Stimulated activated CD4-positive, alpha-beta T cell treated with anti-CD3 and anti-CD28 coated beads, Interleukin-1b, Interleukin-23, amount 100 ng/mL, for 48 hours (primary cell): ENCODE data around the gene AQP10.
"Not testable (repeated sequence)": the region's sequence is repeated elsewhere in the genome, so short reads cannot be mapped to it uniquely, and the experiment has no call there.

ENCODE experiments used
- DNase-seq: peaks from one replicate; pipeline ENCODE4 v3.0.0-alpha.2; 2020

The AQP10 gene, protein sequence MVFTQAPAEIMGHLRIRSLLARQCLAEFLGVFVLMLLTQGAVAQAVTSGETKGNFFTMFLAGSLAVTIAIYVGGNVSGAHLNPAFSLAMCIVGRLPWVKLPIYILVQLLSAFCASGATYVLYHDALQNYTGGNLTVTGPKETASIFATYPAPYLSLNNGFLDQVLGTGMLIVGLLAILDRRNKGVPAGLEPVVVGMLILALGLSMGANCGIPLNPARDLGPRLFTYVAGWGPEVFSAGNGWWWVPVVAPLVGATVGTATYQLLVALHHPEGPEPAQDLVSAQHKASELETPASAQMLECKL

DNA sequence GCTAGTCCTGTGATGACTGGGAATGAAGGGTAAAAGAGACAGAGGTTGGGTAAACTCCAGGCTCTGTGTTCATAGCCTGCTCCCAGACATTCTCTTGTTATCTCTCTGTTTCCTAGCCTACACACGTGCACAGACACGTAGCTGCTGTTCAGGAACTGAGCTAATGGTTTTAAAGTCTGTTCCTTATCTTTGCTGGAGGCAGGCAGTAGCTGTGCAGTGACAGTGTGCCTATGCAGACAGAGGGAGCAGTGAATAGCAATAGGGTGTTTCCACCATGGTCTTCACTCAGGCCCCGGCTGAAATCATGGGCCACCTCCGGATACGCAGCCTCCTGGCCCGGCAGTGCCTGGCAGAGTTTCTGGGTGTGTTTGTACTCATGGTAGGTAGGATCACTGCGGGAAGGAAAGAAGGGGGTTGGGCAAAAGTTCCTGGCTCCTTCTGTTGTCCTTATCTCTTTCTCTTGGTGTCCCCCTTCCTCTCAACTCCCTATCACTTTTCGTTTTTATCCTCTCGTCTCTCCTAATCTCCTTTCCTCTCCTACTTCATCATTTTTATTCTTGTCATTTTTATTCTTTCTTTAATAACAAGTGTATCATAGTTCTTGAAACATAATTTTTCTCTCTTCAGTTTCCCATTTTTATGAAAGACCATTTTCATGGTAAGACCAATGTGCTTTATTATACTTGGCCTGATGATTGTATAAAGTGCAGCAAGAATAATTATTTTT lies at the start of gene AQP10:
AQP10 (plus strand) TSS at position 212 of the 727 bp plus-strand sequence; CDS start at position 275, 63 bp downstream.
- DNase-seq, result no peak

DNA sequence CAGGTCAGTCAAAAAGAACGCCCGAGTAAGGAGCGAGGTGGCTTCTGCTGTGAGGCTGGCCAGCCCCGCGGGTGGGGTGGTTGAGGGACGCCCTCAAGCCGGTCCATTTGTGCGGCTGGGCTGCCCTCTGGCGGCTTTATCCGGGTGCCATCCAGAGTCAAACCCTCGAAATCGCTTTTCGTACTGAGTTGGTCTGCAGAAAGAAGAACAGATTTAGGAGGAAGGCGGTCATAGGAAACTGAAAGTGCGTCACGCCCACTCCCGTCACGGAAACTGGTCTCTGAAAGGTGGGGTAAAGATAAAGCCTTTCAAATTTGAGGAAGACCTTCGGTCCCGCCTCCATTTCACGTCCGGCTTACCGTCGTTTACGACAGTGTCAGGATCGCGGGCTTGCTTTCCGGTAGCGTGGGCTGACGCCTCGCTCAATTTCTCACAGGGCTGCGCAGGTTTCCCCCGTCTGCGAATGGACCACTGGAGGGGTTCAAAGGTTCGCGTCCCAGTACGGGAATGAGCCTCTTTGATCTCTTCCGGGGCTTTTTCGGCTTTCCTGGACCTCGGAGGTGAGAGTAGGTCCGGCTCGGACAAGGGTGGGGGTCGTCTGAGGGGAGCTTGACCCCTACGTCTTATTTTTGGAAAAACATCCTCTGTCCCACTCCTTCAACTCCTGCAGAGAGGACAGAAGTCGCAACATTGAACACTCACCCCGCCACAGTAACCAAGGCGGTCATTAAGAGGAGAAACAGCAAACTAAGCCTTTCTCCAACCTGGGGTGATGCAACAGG lies 48.5 kb upstream of the AQP10 start, which contains the start of gene HAX1:
HAX1 (plus strand) TSS at position 413 of the 782 bp plus-strand sequence; CDS start at position 508, 95 bp downstream.
- peak; percentile 98 for DNase-seq

- DNase-seq, result no peak
Observed at GRCh38 chr1:154272999-154273563, 47.8 kb upstream of the AQP10 start.

DNA sequence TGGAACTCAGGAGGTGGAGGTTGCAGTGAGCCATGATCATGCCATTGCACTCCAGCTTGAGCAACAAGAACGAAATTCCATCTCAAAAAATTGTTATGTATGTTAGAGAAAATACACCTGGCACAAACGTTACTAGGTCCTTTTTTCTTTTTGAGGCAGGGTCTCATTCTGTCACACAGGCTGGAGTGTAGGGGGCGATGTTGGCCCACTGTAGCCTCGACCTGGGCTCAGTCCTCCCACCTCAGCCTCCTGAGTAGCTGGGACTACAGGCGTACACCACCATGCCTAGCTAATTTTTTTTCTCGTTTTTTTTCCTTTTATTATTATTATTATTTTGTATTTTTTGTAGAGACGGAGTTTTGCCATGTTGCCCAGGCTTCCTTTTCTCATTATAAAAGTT lies 44.1 kb upstream of the AQP10 start:
- DNase-seq, result peak; percentile 30

- not testable (repeated sequence) for DNase-seq
Observed at GRCh38 chr1:154287591-154287990, 33.3 kb upstream of the AQP10 start.

DNA sequence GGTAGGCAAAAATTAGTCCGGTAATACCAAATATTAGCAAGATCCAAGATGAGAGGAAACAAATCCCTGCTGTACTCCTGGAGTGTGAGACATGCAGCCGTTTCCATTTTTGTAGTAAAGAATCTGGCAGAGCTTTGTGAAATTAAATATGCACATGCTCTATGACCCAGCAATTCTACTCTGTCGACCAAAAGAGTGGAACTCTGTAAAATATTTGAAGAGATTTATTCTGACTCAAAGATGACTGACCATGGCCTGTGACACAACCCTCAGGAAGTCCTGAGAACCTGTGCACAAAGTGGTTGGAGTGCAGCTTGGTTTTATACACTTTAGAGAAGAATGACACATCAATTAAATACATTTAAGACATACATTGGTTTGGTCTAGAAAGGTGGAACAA lies 32.2 kb upstream of the AQP10 start:
- no peak for DNase-seq

- no peak for DNase-seq
Observed at GRCh38 chr1:154290921-154291320, 30.0 kb upstream of the AQP10 start.

- DNase-seq, result no peak
Observed at GRCh38 chr1:154295408-154296235, 25.3 kb upstream of the AQP10 start.

GRCh38 chr1:154301582-154301981 lies 19.3 kb upstream of the AQP10 start:
- no peak for DNase-seq

DNA sequence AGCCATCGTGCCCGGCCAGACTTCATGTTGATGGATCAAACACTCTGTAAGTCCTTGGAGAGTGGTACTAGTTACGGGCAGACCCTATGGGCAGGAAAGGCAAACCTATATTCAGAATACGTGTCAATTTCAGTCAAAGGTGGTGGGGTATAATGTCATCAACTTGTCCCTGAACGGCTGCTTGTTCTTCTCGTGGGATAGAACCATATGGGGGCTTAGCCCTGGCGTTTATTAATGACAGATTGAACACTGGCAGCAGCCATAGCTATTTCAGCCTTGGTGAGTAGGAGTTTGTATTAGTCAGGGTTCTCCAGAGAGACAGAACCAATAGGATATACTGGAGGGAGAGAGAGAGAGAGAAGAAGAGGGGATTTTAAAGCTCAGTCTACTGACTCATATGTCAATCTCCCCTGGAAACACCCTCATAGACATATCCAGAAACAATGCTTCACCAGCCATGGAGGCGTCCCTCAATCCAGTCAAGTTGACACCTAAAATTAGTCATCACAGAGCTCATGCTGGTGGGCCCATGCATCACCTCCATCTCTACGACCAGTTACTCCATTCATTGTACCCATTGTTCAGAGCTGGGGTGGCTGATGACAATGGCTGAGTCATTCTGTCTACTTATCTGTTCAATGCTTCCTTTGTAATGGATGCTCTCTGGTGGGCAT lies 16.1 kb upstream of the AQP10 start:
- DNase-seq, result peak; percentile 87

DNA sequence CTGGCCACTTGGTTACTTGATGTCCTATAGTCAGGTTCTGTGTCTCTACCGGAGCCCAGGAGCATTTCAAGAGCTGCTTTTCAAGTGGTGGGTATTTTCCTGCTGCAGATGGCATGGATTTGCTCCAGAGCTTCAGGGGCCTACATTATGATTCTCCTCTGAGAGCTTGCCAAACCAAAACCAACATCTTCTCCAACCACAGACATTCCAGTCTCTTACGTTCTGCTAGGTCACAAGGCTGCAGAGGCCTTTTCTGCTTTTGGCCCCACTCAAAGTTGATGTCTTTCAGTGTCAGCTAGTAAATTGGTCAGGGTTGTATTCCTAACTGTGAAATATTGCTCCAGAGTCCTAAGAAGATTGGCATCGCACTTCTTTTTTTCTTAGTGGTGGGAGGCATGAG lies 14.7 kb upstream of the AQP10 start:
- no peak for DNase-seq

GRCh38 chr1:154307670-154308270 lies 13.1 kb upstream of the AQP10 start:
- peak; percentile 23 for DNase-seq

- DNase-seq, result not testable (repeated sequence)
Observed at GRCh38 chr1:154309136-154309535, 11.8 kb upstream of the AQP10 start.

GRCh38 chr1:154312229-154313065 lies 8.4 kb upstream of the AQP10 start:
- DNase-seq, result not testable (repeated sequence)

DNA sequence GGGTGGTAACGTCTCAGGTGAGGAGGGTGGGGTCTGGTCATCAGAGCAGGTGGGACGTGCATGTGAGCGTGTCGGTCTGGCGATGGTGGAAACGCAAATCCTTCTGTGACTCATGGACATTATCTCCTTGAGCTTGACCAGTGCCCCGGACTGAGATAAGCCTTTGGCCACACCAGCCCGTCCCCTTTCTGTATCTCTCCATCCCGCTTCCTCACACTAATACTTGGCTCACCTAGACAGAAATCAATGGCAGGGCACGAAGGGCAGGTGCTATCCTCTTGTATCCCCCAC lies 7.9 kb upstream of the AQP10 start:
- DNase-seq, result no peak

DNA sequence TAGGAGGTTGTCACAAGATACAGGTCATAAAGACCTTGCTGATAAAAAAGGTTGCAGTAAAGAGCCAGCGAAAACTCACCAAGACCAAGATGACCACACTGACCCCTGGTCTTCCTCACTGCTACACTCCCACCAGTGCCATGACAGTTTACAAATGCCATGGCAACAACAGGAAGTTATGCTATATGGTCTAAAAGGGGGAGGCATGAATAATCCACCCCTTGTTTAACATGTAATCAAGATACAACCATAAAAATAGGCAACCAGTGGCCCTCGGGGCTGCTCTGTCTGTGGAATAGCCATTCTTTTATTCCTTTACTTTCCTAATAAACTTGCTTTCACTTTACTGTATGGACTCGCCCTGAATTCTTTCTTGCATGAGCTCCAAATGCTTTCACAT lies 6.7 kb upstream of the AQP10 start:
- DNase-seq, result not testable (repeated sequence)

GRCh38 chr1:154316704-154317103 lies 4.2 kb upstream of the AQP10 start:
- DNase-seq, result no peak

GRCh38 chr1:154318386-154318785 lies 2.5 kb upstream of the AQP10 start:
- DNase-seq, result no peak

DNA sequence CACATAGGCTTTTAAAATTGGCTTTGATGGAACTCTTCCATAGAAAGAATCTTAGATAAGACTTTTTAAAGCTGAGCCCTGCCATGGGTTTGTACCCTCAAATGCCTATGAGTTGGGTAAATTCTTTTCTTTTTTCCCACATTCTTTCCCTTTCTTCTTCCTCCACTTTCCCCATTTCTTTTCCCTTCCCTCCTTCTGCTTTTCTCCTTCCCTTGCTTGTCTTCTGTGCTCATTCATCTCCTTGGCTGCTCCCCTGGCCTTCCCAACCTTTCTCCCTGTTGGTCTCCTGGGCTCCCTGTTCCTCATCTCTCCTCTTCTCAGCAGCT lies 679 bp downstream of the AQP10 start:
- DNase-seq, result not testable (repeated sequence)

- no peak for DNase-seq
Observed at GRCh38 chr1:154323493-154323892, 2.6 kb downstream of the AQP10 start.

DNA sequence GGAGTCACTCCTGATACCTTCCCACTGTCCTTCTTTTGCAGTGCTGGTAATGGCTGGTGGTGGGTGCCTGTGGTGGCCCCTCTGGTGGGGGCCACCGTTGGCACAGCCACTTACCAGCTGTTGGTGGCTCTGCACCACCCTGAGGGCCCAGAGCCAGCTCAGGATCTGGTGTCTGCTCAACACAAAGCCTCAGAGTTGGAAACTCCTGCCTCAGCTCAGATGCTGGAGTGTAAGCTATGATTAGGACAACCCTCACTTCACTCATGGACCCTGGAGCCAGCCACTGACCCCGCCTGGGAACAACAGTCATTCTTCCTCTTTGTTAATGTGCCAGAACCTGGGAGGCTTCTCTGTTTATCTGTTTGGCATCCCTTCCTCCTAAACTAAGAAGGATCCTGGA lies 3.3 kb downstream of the AQP10 start:
- no peak for DNase-seq
